NT2/D1 (cell line): Measurements from ENCODE around the gene CAMTA1.

Experiments used
- YY1 ChIP-seq: IDR thresholded peaks from 2 replicates; pipeline ENCODE4 v1.6.1; 2011; ENCODE audit not compliant: insufficient read length, insufficient read depth
- ZNF274 ChIP-seq: IDR thresholded peaks from 2 replicates; pipeline ENCODE4 v1.6.1; 2011; ENCODE audit warnings: mild to moderate bottlenecking, low read depth, low read length

GRCh38 chr1:7578206-7578605, 793.0 kb downstream of the CAMTA1 start:
- TF ChIP-seq YY1 (no peak), ZNF274 (no peak)
